D721Med (cell line): ENCODE results near the gene LINGO1.

Experiments
- DNase-seq: peaks from one replicate; pipeline ENCODE4 v3.0.0; 2011; ENCODE audit warnings: low spot score; ENCODE audit not compliant: insufficient read length
- FAIRE-seq: peaks from 2 replicates; lab custom pipeline; 2011; peaks lifted over from hg19 to GRCh38; lab: Jason Lieb, UNC
- TF ChIP-seq, protein P1 (sequence below): IDR thresholded peaks from 2 replicates; pipeline ENCODE4 v1.5.1; 2012; ENCODE audit warnings: mild to moderate bottlenecking, control low read depth; ENCODE audit not compliant: insufficient read depth; ENCODE audit errors: missing control alignments

LINGO1 gene

GRCh38 chr15:77622934-77623754 is 9.6 kb downstream of the LINGO1 start:
- FAIRE-seq (no peak), DNase-seq (no peak)
- TF ChIP-seq, protein P1, sequence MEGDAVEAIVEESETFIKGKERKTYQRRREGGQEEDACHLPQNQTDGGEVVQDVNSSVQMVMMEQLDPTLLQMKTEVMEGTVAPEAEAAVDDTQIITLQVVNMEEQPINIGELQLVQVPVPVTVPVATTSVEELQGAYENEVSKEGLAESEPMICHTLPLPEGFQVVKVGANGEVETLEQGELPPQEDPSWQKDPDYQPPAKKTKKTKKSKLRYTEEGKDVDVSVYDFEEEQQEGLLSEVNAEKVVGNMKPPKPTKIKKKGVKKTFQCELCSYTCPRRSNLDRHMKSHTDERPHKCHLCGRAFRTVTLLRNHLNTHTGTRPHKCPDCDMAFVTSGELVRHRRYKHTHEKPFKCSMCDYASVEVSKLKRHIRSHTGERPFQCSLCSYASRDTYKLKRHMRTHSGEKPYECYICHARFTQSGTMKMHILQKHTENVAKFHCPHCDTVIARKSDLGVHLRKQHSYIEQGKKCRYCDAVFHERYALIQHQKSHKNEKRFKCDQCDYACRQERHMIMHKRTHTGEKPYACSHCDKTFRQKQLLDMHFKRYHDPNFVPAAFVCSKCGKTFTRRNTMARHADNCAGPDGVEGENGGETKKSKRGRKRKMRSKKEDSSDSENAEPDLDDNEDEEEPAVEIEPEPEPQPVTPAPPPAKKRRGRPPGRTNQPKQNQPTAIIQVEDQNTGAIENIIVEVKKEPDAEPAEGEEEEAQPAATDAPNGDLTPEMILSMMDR, result no peak

GRCh38 chr15:77622209-77622933 is 10.3 kb downstream of the LINGO1 start:
- TF ChIP-seq, protein P1, result no peak
- no peak for DNase-seq
- no peak for FAIRE-seq

DNA sequence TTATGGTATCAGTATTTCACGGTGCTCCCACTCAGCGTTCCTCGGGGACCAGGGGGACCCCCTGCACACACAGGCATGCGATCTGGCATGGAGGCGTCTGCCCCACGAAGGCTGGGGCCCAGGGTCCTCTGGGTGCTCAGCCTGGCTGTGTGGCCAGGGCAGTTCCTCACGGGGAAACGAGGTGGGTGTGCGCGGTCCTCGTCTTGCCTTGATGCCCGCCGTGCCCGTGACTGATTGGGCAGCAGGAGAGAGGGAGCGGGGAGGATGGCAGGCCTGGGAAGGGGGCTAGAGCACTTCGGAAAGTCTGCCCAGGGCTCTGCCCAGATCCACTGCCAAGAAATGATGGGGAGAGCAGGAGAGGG is 10.9 kb downstream of the LINGO1 start:
- no peak for DNase-seq
- FAIRE-seq, result no peak
- TF ChIP-seq, protein P1, result no peak

- FAIRE-seq, result no peak
- no peak for DNase-seq
- TF ChIP-seq, protein P1, result no peak
Observed at GRCh38 chr15:77620960-77621647, 11.6 kb downstream of the LINGO1 start.

- TF ChIP-seq, protein P1, result no peak
- FAIRE-seq (no peak), DNase-seq (no peak)
Observed at GRCh38 chr15:77620297-77620696, 12.4 kb downstream of the LINGO1 start.

- DNase-seq (no peak), FAIRE-seq (no peak)
- TF ChIP-seq, protein P1, result no peak
Observed at GRCh38 chr15:77619883-77620282, 12.8 kb downstream of the LINGO1 start.
